ENCODE measurements around the gene KDM3A. TPM values are rescaled to one million over a fixed set of nuclear protein-coding genes. Genes with fewer than 3 reads are reported as not detected.

Gene KDM3A
- total and polyA plus RNA-seq, 9 of the 15 experiments (the other 6 are each of a cell fraction or from before 2014, with no cell fraction given), result 7.5 to 95.4 (median 24.8) TPM

DNA sequence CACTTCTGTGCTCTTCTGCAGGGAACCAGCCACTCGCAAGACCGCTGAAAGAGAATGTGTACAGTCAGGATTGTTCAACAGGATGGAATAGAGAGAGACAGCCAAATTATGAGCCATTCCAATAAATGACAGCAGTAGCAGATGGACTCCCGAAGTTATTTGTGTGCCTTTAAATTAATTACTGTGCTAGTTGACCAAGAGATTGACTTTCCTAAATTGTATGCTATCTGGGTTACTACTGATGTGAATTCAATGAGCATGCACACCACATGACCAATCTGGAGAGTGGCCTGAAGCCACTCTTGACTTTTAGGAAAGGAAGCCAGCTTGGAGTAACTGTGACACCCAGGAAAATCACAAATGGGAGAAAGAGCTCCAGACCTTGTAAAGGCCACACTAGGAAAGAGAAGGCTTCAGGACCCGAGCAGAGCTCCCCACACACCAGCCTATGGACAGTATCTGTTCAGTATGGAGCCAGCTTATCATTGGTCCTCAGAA lies 69.3 kb downstream of the KDM3A start (continued):
- TF ChIP-seq SAP30 (IDR thresholded peaks at IDR 0.05; ENCODE audit: borderline replicate concordance, insufficient read depth, low read depth, low read length, poor library complexity, severe bottlenecking), result no peak
- TF ChIP-seq ZNF408 (CRISPR knock-in tag; IDR thresholded peaks at IDR 0.05; ENCODE audit: low read depth), result no peak
- no peak for TF ChIP-seq ZBTB8A (IDR thresholded peaks at IDR 0.05; ENCODE audit: partially characterized antibody)
- TF ChIP-seq, protein P1, sequence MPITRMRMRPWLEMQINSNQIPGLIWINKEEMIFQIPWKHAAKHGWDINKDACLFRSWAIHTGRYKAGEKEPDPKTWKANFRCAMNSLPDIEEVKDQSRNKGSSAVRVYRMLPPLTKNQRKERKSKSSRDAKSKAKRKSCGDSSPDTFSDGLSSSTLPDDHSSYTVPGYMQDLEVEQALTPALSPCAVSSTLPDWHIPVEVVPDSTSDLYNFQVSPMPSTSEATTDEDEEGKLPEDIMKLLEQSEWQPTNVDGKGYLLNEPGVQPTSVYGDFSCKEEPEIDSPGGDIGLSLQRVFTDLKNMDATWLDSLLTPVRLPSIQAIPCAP (CRISPR knock-in tag; IDR thresholded peaks at IDR 0.05; ENCODE audit: borderline replicate concordance), result no peak

DNA sequence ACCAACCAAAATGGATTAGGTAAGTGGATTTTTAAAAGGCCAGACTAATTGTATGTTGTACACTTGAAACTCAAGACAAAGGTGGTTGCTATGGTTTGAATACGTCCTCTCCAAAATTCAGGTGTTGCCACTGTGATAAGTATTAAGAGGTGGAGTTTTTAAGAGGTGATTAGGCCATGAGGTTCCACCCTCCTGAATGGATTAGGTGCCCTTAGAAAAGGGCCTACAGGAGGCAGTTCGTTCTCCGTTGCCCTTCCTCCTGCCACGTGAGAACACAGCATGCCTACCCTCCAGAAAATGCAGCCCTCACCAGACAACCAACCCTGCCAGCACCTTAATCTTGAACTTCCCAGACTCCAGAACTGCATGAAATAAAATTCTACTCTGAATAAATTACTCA lies 70.9 kb downstream of the KDM3A start:
- FAIRE-seq, result no peak
- in situ Hi-C loops (cut with MboI), result no loop called here

More for the DNA sequence above, 70.9 kb downstream of the KDM3A start:
- no peaks in the 10 kb centered on the region for H3K27me3 ChIP-seq (ENCODE audit: control insufficient read depth in 2 of 2, insufficient read depth in 2 of 2, low read length in 2 of 2)
- H3K4me1 ChIP-seq (replicated peaks in 1 of 2; ENCODE audit: control insufficient read depth in 2 of 2, insufficient read depth in 2 of 2, low read length in 2 of 2), result no peaks in the 10 kb centered on the region
- H3K27ac ChIP-seq (ENCODE audit: extremely low read depth, low read depth, low read length), result no peak overlapping the region
- no peaks in the 10 kb centered on the region; the same call in 1 of the 2 replicates for H4K20me1 ChIP-seq (replicated peaks; ENCODE audit: control insufficient read depth, insufficient read depth, low read length)
- DNase-seq (ENCODE audit: extremely low read depth in 1 of 4, low spot score in 3 of 4) (no peak), ATAC-seq (no peak)
- no peaks in the 10 kb centered on the region for H3K79me2 ChIP-seq (ENCODE audit: control insufficient read depth, insufficient read depth, low read length)
- TF ChIP-seq TEAD2 (tag; IDR thresholded peaks at IDR 0.05), result no peak
- TF ChIP-seq, protein P2, sequence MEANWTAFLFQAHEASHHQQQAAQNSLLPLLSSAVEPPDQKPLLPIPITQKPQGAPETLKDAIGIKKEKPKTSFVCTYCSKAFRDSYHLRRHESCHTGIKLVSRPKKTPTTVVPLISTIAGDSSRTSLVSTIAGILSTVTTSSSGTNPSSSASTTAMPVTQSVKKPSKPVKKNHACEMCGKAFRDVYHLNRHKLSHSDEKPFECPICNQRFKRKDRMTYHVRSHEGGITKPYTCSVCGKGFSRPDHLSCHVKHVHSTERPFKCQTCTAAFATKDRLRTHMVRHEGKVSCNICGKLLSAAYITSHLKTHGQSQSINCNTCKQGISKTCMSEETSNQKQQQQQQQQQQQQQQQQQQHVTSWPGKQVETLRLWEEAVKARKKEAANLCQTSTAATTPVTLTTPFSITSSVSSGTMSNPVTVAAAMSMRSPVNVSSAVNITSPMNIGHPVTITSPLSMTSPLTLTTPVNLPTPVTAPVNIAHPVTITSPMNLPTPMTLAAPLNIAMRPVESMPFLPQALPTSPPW (CRISPR knock-in tag; IDR thresholded peaks at IDR 0.05), result no peak
- TF ChIP-seq, protein P3, sequence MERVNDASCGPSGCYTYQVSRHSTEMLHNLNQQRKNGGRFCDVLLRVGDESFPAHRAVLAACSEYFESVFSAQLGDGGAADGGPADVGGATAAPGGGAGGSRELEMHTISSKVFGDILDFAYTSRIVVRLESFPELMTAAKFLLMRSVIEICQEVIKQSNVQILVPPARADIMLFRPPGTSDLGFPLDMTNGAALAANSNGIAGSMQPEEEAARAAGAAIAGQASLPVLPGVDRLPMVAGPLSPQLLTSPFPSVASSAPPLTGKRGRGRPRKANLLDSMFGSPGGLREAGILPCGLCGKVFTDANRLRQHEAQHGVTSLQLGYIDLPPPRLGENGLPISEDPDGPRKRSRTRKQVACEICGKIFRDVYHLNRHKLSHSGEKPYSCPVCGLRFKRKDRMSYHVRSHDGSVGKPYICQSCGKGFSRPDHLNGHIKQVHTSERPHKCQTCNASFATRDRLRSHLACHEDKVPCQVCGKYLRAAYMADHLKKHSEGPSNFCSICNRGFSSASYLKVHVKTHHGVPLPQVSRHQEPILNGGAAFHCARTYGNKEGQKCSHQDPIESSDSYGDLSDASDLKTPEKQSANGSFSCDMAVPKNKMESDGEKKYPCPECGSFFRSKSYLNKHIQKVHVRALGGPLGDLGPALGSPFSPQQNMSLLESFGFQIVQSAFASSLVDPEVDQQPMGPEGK (CRISPR knock-in tag; IDR thresholded peaks at IDR 0.05; ENCODE audit: borderline replicate concordance), result no peak
- no peak for TF ChIP-seq FIP1L1 (IDR thresholded peaks at IDR 0.05; ENCODE audit: low read depth, low read length, poor library complexity, severe bottlenecking)
- no peak for TF ChIP-seq NCOA4 (IDR thresholded peaks at IDR 0.05; ENCODE audit: partially characterized antibody)
- TF ChIP-seq CBX5 (IDR thresholded peaks at IDR 0.05; ENCODE audit: borderline replicate concordance, low read depth), result no peak
- peaks cover 14% of the 10 kb centered on the region; the same call in 2 of the 3 replicates for H3K36me3 ChIP-seq (ENCODE audit: control insufficient read depth, insufficient read depth, low read length)
- no peak overlapping the region for H3K9ac ChIP-seq (ENCODE audit: insufficient read depth in 1 of 2, low read depth in 2 of 2, low read length in 2 of 2)
- no TSS peak for BruUV-seq (replicated peaks)
- H3K4me2 ChIP-seq (ENCODE audit: insufficient read depth, low read length), result no peak overlapping the region
- 71% methylated on average over 4 of the region's 4 CpGs for WGBS (ENCODE audit: insufficient coverage, low coverage, missing lambda C conversion rate)
- CTCF ChIA-PET (ENCODE audit: low intra/inter-chr PET ratio), result no interaction called here
- POLR2A ChIA-PET, result no interaction called here
- intact Hi-C loops (cut with micrococcal nuclease), result no loop called here
- H3K9me3 ChIP-seq (replicated peaks; ENCODE audit: control insufficient read depth, insufficient read depth, low read depth, low read length), result no peaks in the 10 kb centered on the region
- H3K4me3 ChIP-seq, result no peak overlapping the region
- no peak overlapping the region for H2AFZ ChIP-seq (ENCODE audit: low read depth, low read length)
- H3K9me1 ChIP-seq (ENCODE audit: control insufficient read depth, insufficient read depth, low read length), result no peaks in the 10 kb centered on the region
